COR-L47 (cell line): ENCODE measurements around the gene B4GALT7.

ENCODE experiments used
- DNase-seq: peaks from one replicate; lab custom pipeline; 2025; lab: John Stamatoyannopoulos, UW

B4GALT7 gene

GRCh38 chr5:177593511-177593910 is 6.4 kb upstream of the B4GALT7 start:
- DNase-seq = no peak

GRCh38 chr5:177594071-177594470 is 5.9 kb upstream of the B4GALT7 start:
- DNase-seq = no peak

- DNase-seq = no peak
These were observed 4.8 kb upstream of the B4GALT7 start for GRCh38 chr5:177595026-177595585.

- no peak for DNase-seq
These were observed 3.7 kb upstream of the B4GALT7 start for GRCh38 chr5:177595991-177596774.

GRCh38 chr5:177596775-177597238 is 3.1 kb upstream of the B4GALT7 start:
- no peak for DNase-seq

- DNase-seq = no peak
These were observed 1.5 kb upstream of the B4GALT7 start for GRCh38 chr5:177598477-177598876.

- DNase-seq = no peak
These were observed 631 bp downstream of the B4GALT7 start for GRCh38 chr5:177600508-177601018.

GRCh38 chr5:177601126-177601525 is 1.2 kb downstream of the B4GALT7 start:
- no peak for DNase-seq

- no peak for DNase-seq
These were observed 1.9 kb downstream of the B4GALT7 start for GRCh38 chr5:177601577-177602457.

- no peak for DNase-seq
These were observed 2.5 kb downstream of the B4GALT7 start for GRCh38 chr5:177602458-177602830.

GRCh38 chr5:177603631-177604030 is 3.7 kb downstream of the B4GALT7 start:
- DNase-seq = no peak

- DNase-seq = no peak
These were observed 4.2 kb downstream of the B4GALT7 start for GRCh38 chr5:177604116-177604521.

- no peak for DNase-seq
These were observed 4.7 kb downstream of the B4GALT7 start for GRCh38 chr5:177604656-177605055.

- DNase-seq = no peak
These were observed 5.1 kb downstream of the B4GALT7 start for GRCh38 chr5:177605078-177605477.

- no peak for DNase-seq
These were observed 5.7 kb downstream of the B4GALT7 start for GRCh38 chr5:177605667-177606066.

GRCh38 chr5:177606071-177607051 is 6.4 kb downstream of the B4GALT7 start:
- no peak for DNase-seq

GRCh38 chr5:177607115-177607451 is 7.2 kb downstream of the B4GALT7 start:
- DNase-seq = no peak

GRCh38 chr5:177607452-177608192 is 7.7 kb downstream of the B4GALT7 start:
- DNase-seq = peak; percentile 61

GRCh38 chr5:177608243-177609075 is 8.5 kb downstream of the B4GALT7 start:
- DNase-seq = no peak
